A673 (cell line): ENCODE data around the gene BCL2. TPM values are rescaled to one million over a fixed set of nuclear protein-coding genes. Genes with fewer than 3 reads are reported as not detected.

Experiments used
- BruUV-seq: library from RNA; stranded (reverse); fragments of 400-500 nt; replicated peaks from 2 replicates; lab custom pipeline; 2021; lab: Mats Ljungman, UMichigan
- CTCF ChIA-PET: fragments of 300-600 bp; sonication (Branson Sonifier 250); formaldehyde crosslinking; loops from one replicate; lab custom pipeline; 2022; ENCODE audit warnings: antibody characterized with exemption; lab: Charles Lee
- POLR2A ChIA-PET: fragments of 300-600 bp; sonication (Branson Sonifier 250); formaldehyde crosslinking; loops from one replicate; lab custom pipeline; 2022; ENCODE audit warnings: antibody characterized with exemption; ENCODE audit not compliant: low non-redundant PET; lab: Charles Lee
- DNase-seq: peaks from one replicate; pipeline ENCODE4 v3.0.0-alpha.2; 2015; ENCODE audit warnings: low spot score
- H3K27ac ChIP-seq: fragments of 200-600 bp; sonication (generic); 2 replicates; pipeline ENCODE4 v1.5.1; 2016; ENCODE audit warnings: mixed run types, low read depth, mild to moderate bottlenecking, mixed read lengths, antibody characterized with exemption, low read length; ENCODE audit not compliant: poor library complexity, severe bottlenecking
- H3K27me3 ChIP-seq: fragments of 200-600 bp; sonication (generic); replicated peaks from 2 replicates; pipeline ENCODE4 v1.6.1; 2017; ENCODE audit warnings: mixed run types, low read depth, mild to moderate bottlenecking, mixed read lengths, antibody characterized with exemption, low read length; ENCODE audit not compliant: insufficient read depth, poor library complexity
- H3K36me3 ChIP-seq: fragments of 200-600 bp; sonication (generic); 2 replicates; pipeline ENCODE4 v1.6.1; 2016; ENCODE audit warnings: mixed run types, mild to moderate bottlenecking, mixed read lengths, antibody characterized with exemption, low read length; ENCODE audit not compliant: insufficient read depth, poor library complexity, severe bottlenecking
- H3K4me1 ChIP-seq: fragments of 200-600 bp; sonication (generic); 2 replicates; pipeline ENCODE4 v1.6.1; 2017; ENCODE audit warnings: mixed run types, mild to moderate bottlenecking, mixed read lengths, antibody characterized with exemption, low read length; ENCODE audit not compliant: insufficient read depth, poor library complexity, severe bottlenecking
- H3K4me3 ChIP-seq: fragments of 200-600 bp; sonication (generic); 2 replicates; pipeline ENCODE4 v1.5.1; 2016; ENCODE audit warnings: low read depth, mixed run types, mild to moderate bottlenecking, mixed read lengths, low read length; ENCODE audit not compliant: poor library complexity, severe bottlenecking
- H3K9me3 ChIP-seq: fragments of 200-600 bp; sonication (generic); 2 replicates; pipeline ENCODE4 v1.6.1; 2016; ENCODE audit warnings: mixed run types, low read depth, mild to moderate bottlenecking, mixed read lengths, antibody characterized with exemption, low read length; ENCODE audit not compliant: poor library complexity, severe bottlenecking
- CTCF ChIP-seq: fragments of 300-800, 200-600 bp; sonication (generic); conservative IDR thresholded peaks from 2 replicates; pipeline ENCODE4 v1.5.1; 2017; ENCODE audit warnings: low read depth, mild to moderate bottlenecking, antibody characterized with exemption, low read length, moderate library complexity, mixed read lengths
- EZH2 ChIP-seq: fragments of 200-600 bp; sonication (generic); IDR thresholded peaks from 2 replicates; pipeline ENCODE4 v1.6.1; 2017; ENCODE audit warnings: borderline replicate concordance, low read depth, mild to moderate bottlenecking, mixed read lengths, antibody characterized with exemption, low read length; ENCODE audit not compliant: poor library complexity, severe bottlenecking
- intact Hi-C: fragments of 100-400 bp; cut with micrococcal nuclease; formaldehyde crosslinking; loops from one replicate; pipeline ENCODE4 v1.10.0; 2022; ENCODE audit not compliant: unreplicated experiment
- total RNA-seq: library from RNA; stranded (reverse); gene quantifications from 2 replicates; pipeline ENCODE4 v1.2.3, GENCODE V29; 2021

The BCL2 gene
- total RNA-seq, 1 experiment from 2014 or later: 24.9 TPM

- H3K27me3 ChIP-seq: no peaks in the 10 kb centered on the region
- H3K9me3 ChIP-seq: no peaks in the 10 kb centered on the region
- H3K27ac ChIP-seq: no peak overlapping the region
- intact Hi-C loops: no loop called here
- no peak overlapping the region for H3K4me3 ChIP-seq
- TF ChIP-seq CTCF (no peak), EZH2 (no peak)
- ChIA-PET POLR2A (no interaction called here), CTCF (no interaction called here)
- BruUV-seq: no TSS peak
- DNase-seq: no peak
- no peaks in the 10 kb centered on the region for H3K36me3 ChIP-seq
- H3K4me1 ChIP-seq: peaks cover 19% of the 10 kb centered on the region
These were observed 4.4 kb downstream of the BCL2 start for GRCh38 chr18:63315131-63315662.

DNA sequence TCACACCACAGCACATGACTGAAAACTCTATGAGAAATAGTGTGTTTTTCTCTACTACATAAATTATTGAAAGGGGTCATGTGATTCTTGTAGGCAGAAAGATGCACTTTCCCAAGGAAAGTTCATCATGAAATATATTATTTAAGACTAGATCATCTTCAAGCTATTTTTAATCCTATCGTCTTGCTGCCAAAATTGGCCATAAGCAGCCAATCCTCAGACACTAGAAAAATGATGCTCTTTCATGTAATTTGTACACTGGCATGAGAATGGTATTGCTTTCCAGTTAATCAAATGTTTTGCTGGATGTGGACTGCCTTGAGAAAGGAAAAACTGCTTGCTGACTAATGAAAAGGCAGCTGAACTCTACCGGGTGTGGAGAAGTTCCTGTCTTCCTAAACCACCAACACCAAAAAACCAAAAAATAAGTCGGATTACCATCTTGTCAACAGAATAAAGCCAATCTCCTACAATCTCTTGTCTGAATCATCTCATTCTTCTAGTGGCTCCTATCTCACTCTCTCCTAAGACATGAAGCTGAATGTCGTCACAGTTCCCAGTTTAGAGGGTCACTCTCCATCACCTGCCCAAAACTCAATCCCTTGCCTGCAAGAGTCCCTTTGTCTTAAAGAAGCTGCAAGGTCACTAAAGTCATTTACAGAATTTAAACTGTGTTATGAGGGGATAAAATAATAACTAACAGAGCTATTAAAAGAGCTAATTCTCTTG is 5.3 kb downstream of the BCL2 start:
- Histone ChIP-seq H3K36me3 (no peaks in the 10 kb centered on the region), H3K27me3 (no peaks in the 10 kb centered on the region), H3K27ac (no peak overlapping the region), H3K4me1 (peaks cover 19% of the 10 kb centered on the region), H3K4me3 (no peak overlapping the region), H3K9me3 (no peaks in the 10 kb centered on the region)
- intact Hi-C loops: no loop called here
- no TSS peak for BruUV-seq
- TF ChIP-seq EZH2 (no peak), CTCF (no peak)
- ChIA-PET CTCF (no interaction called here), POLR2A (no interaction called here)
- DNase-seq: no peak

DNA sequence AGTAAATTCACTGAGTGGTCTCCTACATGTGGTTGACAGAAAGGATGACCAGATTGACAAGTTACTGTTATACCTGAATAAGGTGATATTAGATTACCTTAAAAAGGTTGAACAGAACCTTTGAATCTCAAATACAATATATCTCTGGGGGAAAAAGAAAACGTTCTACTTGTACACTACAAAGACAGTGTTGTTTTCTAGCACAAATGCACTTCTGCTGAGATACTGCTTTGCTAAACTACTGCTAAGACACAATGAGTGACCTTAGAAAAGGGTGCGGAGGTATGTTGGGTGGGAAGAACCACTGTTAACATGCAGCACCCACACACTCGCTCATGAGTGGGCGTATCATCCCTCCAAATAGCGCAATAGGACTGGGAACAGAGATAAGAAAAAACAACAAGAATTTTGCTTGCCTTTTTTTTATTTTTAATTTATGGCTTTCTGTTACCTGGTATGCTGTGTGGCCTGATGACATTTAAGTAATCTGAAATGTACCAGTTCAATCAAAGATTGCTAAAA is 6.1 kb downstream of the BCL2 start:
- H3K4me3 ChIP-seq: no peak overlapping the region
- BruUV-seq: no TSS peak
- no peaks in the 10 kb centered on the region for H3K27me3 ChIP-seq
- POLR2A ChIA-PET: no interaction called here
- no peaks in the 10 kb centered on the region for H3K36me3 ChIP-seq
- intact Hi-C loops: no loop called here
- CTCF ChIA-PET: no interaction called here
- TF ChIP-seq EZH2 (no peak), CTCF (no peak)
- H3K27ac ChIP-seq: no peak overlapping the region
- H3K9me3 ChIP-seq: no peaks in the 10 kb centered on the region
- DNase-seq: no peak
- H3K4me1 ChIP-seq: peaks cover 19% of the 10 kb centered on the region
